NOMO-1 (cell line): ENCODE data around the gene LEPROT.

Experiments
- DNase-seq, 2 experiments: peaks; one replicate each; lab custom pipeline; 2025; ENCODE audit not compliant: unreplicated experiment in 2 of 2; lab: John Stamatoyannopoulos, UW

LEPROT gene

GRCh38 chr1:65471861-65472332 is 51.4 kb downstream of the LEPROT start:
- DNase-seq = no peak

DNA sequence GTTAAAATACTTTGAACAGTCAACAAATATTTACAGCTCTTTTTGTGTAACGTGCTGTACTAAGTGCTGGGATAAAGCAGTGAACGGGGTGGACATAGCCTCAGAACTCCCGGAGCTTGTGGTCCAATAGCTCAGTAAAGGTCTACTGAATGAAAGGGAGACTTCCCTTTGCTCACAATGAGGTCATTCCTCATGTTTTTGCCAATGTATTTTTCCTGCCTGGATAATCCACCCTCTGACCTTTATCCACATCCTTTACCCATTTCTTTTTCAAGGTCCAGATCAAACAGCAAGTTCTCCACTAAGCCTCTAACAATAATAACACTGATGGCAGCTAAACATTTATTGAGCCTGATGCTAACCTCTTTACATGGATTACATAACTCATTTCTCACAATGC is 55.9 kb downstream of the LEPROT start:
- no peak for DNase-seq

- no peak for DNase-seq
These were observed 57.2 kb downstream of the LEPROT start for GRCh38 chr1:65477414-65478378.

DNA sequence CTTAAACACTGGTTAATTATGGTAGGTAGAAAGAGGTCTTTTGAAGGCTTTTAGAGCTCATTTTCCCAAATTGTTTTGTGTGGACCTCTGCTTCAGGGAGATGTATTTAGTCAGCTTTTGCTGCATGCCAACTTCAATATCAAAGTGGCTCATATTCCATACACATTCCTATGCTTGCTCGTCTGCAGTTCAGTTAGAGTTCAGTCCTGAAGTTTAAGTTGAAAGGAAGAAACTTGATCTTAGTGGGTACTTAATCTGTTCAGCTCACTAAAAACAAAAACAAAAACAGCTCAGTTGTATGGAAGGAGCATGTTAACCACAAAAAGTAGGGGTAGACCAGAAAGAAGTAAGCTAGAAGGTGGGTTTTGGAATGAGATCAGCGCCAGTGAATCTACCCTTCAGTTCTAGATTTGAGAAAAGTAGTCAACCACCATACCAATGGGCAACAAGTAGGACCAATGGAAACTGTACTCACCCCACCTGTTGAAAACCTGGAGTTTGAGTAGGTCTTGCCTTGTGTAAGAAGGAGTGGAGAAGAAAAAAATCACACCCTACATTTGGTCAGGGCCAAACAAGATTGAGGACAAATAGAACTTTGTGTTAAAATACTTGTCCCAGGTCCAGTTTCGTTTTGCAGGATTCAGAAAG is 58.0 kb downstream of the LEPROT start:
- no peak for DNase-seq

DNA sequence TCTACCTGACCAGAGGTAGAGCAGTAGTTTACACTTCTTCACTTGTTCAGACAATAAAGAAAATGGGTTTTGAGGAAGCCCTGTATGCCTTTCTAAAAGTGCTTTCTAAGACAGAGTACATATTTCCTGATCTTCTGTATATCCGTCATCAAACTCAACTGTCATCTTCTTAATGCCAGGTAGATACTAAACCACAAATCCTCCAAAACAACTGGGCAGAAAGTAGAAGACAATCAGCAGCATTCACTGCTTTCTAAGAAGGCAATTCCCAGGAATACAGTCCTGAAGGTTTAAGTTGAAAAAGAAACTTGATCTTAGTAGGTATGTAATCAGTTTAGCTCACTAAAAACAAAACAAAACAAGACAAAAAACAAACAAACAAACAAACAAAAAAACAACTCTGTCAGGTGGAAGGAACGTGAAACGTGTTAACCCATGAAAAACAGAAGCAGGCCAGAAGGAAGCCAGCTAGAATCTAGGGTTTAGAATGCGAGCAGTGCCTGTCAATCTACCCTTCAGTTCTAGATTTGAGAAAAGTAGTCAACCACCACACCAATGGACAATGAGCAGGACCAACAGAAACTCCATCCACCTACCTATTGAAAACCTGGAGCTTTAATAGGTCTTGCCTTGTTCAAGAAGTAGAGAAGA is 59.2 kb downstream of the LEPROT start:
- no peak for DNase-seq

DNA sequence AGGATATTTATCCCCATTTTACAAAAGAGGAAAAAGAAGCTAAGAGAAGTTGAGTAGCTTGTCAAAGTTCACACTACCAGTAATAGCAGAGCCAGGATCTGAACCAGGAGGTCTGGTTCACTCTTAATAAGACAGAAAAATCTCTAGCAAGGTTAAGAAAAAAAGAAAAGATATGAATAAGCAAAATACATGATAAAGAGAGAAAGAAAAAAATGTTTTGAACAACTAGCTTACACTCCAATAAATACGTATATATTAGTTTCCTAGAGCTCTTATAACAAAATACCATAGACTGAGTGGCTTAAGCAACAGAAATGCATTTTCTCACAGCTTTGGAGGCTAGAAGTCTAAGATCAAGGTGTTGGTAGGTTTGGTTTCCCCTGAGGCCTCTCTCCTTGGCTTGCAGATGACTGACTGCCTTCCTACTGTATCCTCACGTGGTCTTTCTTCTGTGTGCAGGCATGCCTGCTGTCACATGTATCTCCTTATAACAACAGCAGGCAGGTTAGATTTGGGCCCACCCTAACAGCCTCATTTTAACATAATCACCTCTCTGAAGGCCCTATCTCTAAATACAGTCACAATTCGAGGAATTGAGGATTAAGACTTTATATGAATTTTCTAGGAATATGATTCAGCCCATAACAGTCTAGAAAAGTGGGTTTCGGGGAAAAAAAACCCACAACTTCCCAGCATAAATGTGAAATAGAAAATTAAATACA is 60.4 kb downstream of the LEPROT start:
- DNase-seq = no peak

DNA sequence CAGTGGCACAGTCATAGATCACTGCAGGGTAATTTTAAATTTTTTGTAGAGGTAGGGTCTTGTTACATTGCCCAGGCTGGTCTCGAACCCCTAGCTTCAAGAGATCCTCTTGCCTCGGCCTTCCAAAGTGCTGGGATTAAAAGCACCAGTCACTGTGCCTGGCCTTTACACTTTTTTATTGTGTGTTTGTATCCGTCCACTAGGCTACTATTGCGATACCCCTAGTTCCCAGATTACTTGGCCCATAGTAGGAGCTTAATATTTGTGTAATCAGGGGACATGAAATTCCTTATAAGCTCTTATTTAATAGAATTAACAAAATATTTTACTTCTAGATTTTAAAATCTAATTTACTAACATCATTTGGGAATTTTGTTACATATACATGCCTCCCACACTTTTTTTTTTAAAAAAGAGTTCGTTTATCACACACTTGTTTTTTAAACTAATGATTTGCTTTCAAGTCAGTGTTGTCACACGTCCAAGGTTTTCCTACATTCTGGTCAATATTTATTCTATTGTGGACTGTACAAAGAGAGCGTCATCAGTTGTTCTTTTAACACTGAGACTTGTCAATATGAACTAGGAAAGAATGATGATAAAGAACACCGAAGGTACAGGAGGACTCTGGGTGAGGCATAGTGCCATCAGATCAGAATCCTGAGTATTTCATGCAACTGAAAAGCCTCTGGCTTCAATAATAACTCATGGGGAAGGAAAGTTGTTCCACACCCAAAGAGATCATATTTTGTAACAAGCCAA is 63.7 kb downstream of the LEPROT start:
- no peak for DNase-seq
